Left lung (tissue), 14 donors: ENCODE data around the gene EFEMP2. TPM values are rescaled to one million over a fixed set of nuclear protein-coding genes. Genes with fewer than 3 reads are reported as not detected.
A peak's percentile ranks its signal among the peaks of the same experiment; 100 is the strongest.

Experiments used
- ATAC-seq: fragments of 200-7000 bp; cut with Tn5 transposase; one replicate; pipeline ENCODE4 v1.9.1; 2020; ENCODE audit warnings: moderate library complexity
- DNase-seq, 4 donors: peaks; one replicate each; pipeline ENCODE4 v3.0.0-alpha.2; 2013 to 2020
- H3K27ac ChIP-seq, 2 donors: fragments of 200-600 bp; sonication (generic) in 1 of 2; one replicate each; pipeline versions ENCODE4 v1.5.0 to v1.8.0; 2020 to 2021
- H3K27me3 ChIP-seq, 2 donors: fragments of 200-600 bp; sonication (generic) in 1 of 2; one replicate each; pipeline versions ENCODE4 v1.5.0 to v1.8.0; 2020 to 2021
- H3K36me3 ChIP-seq, 2 donors: fragments of 200-600 bp; sonication (generic) in 1 of 2; one replicate each; pipeline versions ENCODE4 v1.5.0 to v1.8.0; 2020 to 2021
- H3K4me1 ChIP-seq, 2 donors: fragments of 200-600 bp; one replicate each; pipeline ENCODE4 v1.8.0; 2021
- H3K4me3 ChIP-seq, 2 donors: fragments of 200-600 bp; sonication (generic) in 1 of 2; one replicate each; pipeline versions ENCODE4 v1.5.0 to v1.8.0; 2020 to 2021; ENCODE audit warnings: mild to moderate bottlenecking in 1 of 2
- H3K9me3 ChIP-seq, 2 donors: fragments of 200-600 bp; sonication (generic) in 1 of 2; one replicate each; pipeline versions ENCODE4 v1.5.0 to v1.8.0; 2020 to 2021
- intact Hi-C, 2 donors: fragments of 100-400 bp; cut with DNase I; formaldehyde crosslinking; loops; one replicate each; pipeline versions ENCODE4 v1.11.2 to v1.14.2; 2022
- long read RNA-seq, 12 donors: library from polyadenylated mRNA in 2 of 12; unstranded in 2 of 12; transcript quantifications; one replicate each; pipeline ENCODE4 v2.0.0 and lab custom pipeline, GENCODE V29; 2019 to 2026
- polyA plus RNA-seq, 6 donors: library from polyadenylated mRNA; unstranded; fragments of 120-200 nt; gene quantifications; one replicate each; pipeline ENCODE4 v1.2.1, GENCODE V29; 2013; ENCODE audit not compliant: insufficient read length in 6 of 6
- total RNA-seq, 2 donors: library from RNA; stranded (reverse); fragmentation: NEBNext Ultra II Directional; extraction: Animal tissue kit (Norgen Biotek cat#: 25700); gene quantifications; one replicate each; pipeline ENCODE4 v1.2.1, GENCODE V29; 2021
- TF ChIP-seq, protein P1 (sequence below), 2 donors: fragments of 200-600 bp; sonication (generic) in 1 of 2; IDR thresholded peaks; one replicate each; pipeline versions ENCODE4 v1.5.0 to v1.8.0; 2021; ENCODE audit warnings: antibody characterized with exemption in 2 of 2
- donor health status: DM: no; HTN: yes; CAD: no.
- donor health status: DM: no; HTN: no; CAD: no.

The EFEMP2 gene
- total RNA-seq = 100 to 1,000 TPM in 1 of 2 donors, 10 to 100 TPM in 1; 67.6 to 113 TPM
- polyA plus RNA-seq = 100 to 1,000 TPM; 111 to 169 (median 152) TPM
- long read RNA-seq, donor 1, transcript EFEMP2-217 (12 exons, 1,813 nt) = minor isoform, 10 of 152 reads
- long read RNA-seq, donor 1, transcript EFEMP2-201 (11 exons, 2,034 nt) = major isoform, 57 of 152 reads
- long read RNA-seq, donor 1, transcript EFEMP2-212 (3 exons, 811 nt) = minor isoform, 12 of 152 reads
- long read RNA-seq, donor 1, partial matches to known transcripts = 69 of 152 reads
- long read RNA-seq, donor 1, other reads (novel, unspliced or antisense) = 0 of 152 reads
- long read RNA-seq, donor 2, transcript EFEMP2-217 (12 exons, 1,813 nt) = minor isoform, 6 of 124 reads
- long read RNA-seq, donor 2, transcript EFEMP2-201 (11 exons, 2,034 nt) = major isoform, 54 of 124 reads
- long read RNA-seq, donor 2, transcript EFEMP2-212 (3 exons, 811 nt) = minor isoform, 9 of 124 reads
- long read RNA-seq, donor 2, partial matches to known transcripts = 49 of 124 reads
- long read RNA-seq, donor 2, other reads (novel, unspliced or antisense) = 0 of 124 reads
- long read RNA-seq, donor 3, transcript EFEMP2-217 (12 exons, 1,813 nt) = minor isoform, 11 of 72 reads
- long read RNA-seq, donor 3, transcript EFEMP2-201 (11 exons, 2,034 nt) = major isoform, 40 of 72 reads
- long read RNA-seq, donor 3, partial matches to known transcripts = 20 of 72 reads
- long read RNA-seq, donor 3, other reads (novel, unspliced or antisense) = 0 of 72 reads
- long read RNA-seq, donor 4, transcript EFEMP2-217 (12 exons, 1,813 nt) = minor isoform, 9 of 108 reads
- long read RNA-seq, donor 4, transcript EFEMP2-201 (11 exons, 2,034 nt) = major isoform, 75 of 108 reads
- long read RNA-seq, donor 4, partial matches to known transcripts = 13 of 108 reads
- long read RNA-seq, donor 4, other reads (novel, unspliced or antisense) = 10 of 108 reads
- long read RNA-seq, donor 5, transcript EFEMP2-201 (11 exons, 2,034 nt) = major isoform, 36 of 74 reads
- long read RNA-seq, donor 5, transcript EFEMP2-217 (12 exons, 1,813 nt) = minor isoform, 7 of 74 reads
- long read RNA-seq, donor 5, transcript EFEMP2-212 (3 exons, 811 nt) = minor isoform, 9 of 74 reads
- long read RNA-seq, donor 5, partial matches to known transcripts = 22 of 74 reads
- long read RNA-seq, donor 5, other reads (novel, unspliced or antisense) = 0 of 74 reads
- long read RNA-seq, donor 6, transcript EFEMP2-201 (11 exons, 2,034 nt) = major isoform, 56 of 112 reads
- long read RNA-seq, donor 6, partial matches to known transcripts = 51 of 112 reads
- long read RNA-seq, donor 6, other reads (novel, unspliced or antisense) = 0 of 112 reads
- long read RNA-seq, donor 7, transcript EFEMP2-201 (11 exons, 2,034 nt) = major isoform, 31 of 43 reads
- long read RNA-seq, donor 7, partial matches to known transcripts = 6 of 43 reads
- long read RNA-seq, donor 7, other reads (novel, unspliced or antisense) = 0 of 43 reads
- long read RNA-seq, donor 8, transcript EFEMP2-217 (12 exons, 1,813 nt) = minor isoform, 13 of 103 reads
- long read RNA-seq, donor 8, transcript EFEMP2-201 (11 exons, 2,034 nt) = major isoform, 46 of 103 reads
- long read RNA-seq, donor 8, transcript EFEMP2-212 (3 exons, 811 nt) = minor isoform, 5 of 103 reads
- long read RNA-seq, donor 8, partial matches to known transcripts = 38 of 103 reads
- long read RNA-seq, donor 8, other reads (novel, unspliced or antisense) = 0 of 103 reads
- long read RNA-seq, donor 9 = 0 reads
- long read RNA-seq, donor 10, transcript EFEMP2-217 (12 exons, 1,813 nt) = minor isoform, 7 of 54 reads
- long read RNA-seq, donor 10, transcript EFEMP2-201 (11 exons, 2,034 nt) = major isoform, 34 of 54 reads
- long read RNA-seq, donor 10, partial matches to known transcripts = 9 of 54 reads
- long read RNA-seq, donor 10, other reads (novel, unspliced or antisense) = 3 of 54 reads
- long read RNA-seq, donor 11, transcript EFEMP2-201 (11 exons, 2,034 nt) = major isoform, 15 of 27 reads
- long read RNA-seq, donor 11, partial matches to known transcripts = 5 of 27 reads
- long read RNA-seq, donor 11, other reads (novel, unspliced or antisense) = 0 of 27 reads
- long read RNA-seq, donor 12, transcript EFEMP2-217 (12 exons, 1,813 nt) = minor isoform, 7 of 54 reads
- long read RNA-seq, donor 12, transcript EFEMP2-201 (11 exons, 2,034 nt) = major isoform, 34 of 54 reads
- long read RNA-seq, donor 12, partial matches to known transcripts = 11 of 54 reads
- long read RNA-seq, donor 12, other reads (novel, unspliced or antisense) = 0 of 54 reads

DNA sequence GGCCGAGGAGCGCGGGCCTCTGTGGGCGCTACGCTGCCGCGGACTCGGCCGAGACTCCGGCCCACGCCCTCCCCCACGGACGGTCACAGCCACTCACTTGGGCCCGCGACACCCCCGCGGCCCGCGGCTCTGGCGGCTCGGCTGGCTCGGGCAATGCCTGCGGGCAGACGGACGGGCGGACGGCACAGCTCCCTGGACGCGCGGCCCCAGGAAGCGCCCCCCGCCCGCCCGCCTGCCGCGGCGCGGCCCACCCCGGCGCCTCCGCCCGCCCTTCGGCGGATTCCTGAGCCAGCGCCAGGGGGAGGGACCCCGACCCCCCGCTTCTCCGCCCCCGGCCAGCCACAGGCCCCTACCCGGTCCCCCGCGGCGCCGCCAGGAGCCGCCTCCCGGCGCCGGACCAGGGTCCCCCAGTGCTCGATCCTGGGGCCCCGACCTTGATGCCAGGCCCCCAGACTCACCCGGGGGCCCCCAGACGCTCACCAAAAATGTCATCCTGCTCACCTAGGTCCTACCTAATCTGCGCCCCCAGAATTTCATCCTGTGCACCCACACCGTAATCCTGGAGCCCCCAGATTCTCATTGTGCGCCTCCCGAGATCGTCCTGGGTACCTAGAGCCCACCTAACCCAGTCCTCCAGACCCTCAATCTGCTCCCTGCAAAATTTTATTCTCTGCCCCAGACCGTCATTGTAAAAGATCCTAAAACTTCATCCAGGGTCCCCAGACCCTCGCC, at the start of gene EFEMP2:
TSS of gene EFEMP2 (minus strand) at position 215 of the 732 bp plus-strand sequence. CDS start 446 bp downstream, outside the sequence.
- peaks cover 0 to 49% of the 10 kb centered on the region in 2 donors for H3K4me1 ChIP-seq
- peak within 1 kb of the TSS; percentile 80 to 84 for H3K27ac ChIP-seq
- H3K27me3 ChIP-seq = no peaks in the 10 kb centered on the region
- intact Hi-C loops = no loop called here
- peak in 3 of 4 donors; percentile 68 to 91 (median 86) for DNase-seq
- H3K36me3 ChIP-seq = peaks cover 0 to 9% of the 10 kb centered on the region in 2 donors
- H3K4me3 ChIP-seq = peak within 1 kb of the TSS; percentile 45 to 58
- no peaks in the 10 kb centered on the region for H3K9me3 ChIP-seq
- ATAC-seq = peak; percentile 41
- TF ChIP-seq, protein P1, sequence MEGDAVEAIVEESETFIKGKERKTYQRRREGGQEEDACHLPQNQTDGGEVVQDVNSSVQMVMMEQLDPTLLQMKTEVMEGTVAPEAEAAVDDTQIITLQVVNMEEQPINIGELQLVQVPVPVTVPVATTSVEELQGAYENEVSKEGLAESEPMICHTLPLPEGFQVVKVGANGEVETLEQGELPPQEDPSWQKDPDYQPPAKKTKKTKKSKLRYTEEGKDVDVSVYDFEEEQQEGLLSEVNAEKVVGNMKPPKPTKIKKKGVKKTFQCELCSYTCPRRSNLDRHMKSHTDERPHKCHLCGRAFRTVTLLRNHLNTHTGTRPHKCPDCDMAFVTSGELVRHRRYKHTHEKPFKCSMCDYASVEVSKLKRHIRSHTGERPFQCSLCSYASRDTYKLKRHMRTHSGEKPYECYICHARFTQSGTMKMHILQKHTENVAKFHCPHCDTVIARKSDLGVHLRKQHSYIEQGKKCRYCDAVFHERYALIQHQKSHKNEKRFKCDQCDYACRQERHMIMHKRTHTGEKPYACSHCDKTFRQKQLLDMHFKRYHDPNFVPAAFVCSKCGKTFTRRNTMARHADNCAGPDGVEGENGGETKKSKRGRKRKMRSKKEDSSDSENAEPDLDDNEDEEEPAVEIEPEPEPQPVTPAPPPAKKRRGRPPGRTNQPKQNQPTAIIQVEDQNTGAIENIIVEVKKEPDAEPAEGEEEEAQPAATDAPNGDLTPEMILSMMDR (IDR thresholded peaks at IDR 0.05) = no peak

DNA sequence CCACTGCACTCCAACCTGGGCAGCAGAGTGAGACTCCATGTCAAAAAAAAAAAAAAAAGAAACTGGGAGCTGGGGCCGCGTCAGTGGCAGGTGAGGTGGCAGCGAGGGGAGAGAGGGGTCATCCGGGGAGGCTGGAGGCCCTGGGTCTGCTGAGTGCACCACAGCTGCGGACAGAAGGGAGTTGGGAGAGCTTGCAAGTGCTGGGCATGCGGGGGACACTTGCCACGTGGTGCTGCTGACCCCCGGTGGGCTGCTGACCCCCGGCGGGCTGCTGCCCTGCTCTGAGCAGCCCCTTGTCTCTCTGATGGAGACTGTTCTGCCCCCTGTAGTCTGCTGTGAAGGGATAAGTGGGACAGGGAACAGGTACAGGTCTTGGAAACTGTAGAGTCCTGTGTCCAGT, 49.3 kb upstream of the EFEMP2 start:
- intact Hi-C loops = no loop called here
- Histone ChIP-seq H3K36me3 (peaks cover 0 to 26% of the 10 kb centered on the region in 2 donors), H3K27me3 (no peaks in the 10 kb centered on the region), H3K9me3 (no peaks in the 10 kb centered on the region), H3K27ac (no peak overlapping the region), H3K4me3 (no peak overlapping the region), H3K4me1 (peaks cover 20 to 30% of the 10 kb centered on the region in 2 donors)
- DNase-seq (no peak), ATAC-seq (no peak)
- TF ChIP-seq, protein P1 (IDR thresholded peaks at IDR 0.05) = no peak

DNA sequence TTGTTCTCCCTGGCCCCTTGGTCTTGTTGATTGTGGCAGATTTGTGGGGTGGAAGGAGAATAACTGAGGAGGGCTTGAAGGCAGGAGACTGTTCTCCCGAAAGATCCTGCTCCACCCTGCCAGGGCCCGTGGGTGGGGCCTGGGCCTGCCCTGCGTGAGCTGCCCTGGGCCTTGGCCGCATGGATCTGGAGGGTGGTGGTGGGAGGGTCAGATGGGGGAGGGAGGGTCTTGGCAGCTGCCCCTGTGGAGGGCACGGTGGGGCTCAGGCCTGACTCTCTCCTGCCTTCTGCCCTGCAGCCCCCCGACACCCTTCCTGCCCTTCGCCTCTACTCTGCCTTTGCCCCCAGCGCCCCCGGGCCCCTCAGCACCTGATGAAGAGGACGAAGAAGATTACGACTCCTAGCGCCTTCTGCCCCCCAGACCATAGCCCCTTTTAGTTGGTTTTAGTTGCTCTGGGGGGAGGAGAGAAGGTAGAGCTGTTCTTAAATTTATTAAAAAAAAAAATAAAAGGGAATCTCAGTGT, 48.5 kb upstream of the EFEMP2 start:
- Histone ChIP-seq H3K27ac (no peak overlapping the region), H3K36me3 (peaks cover 0 to 26% of the 10 kb centered on the region in 2 donors), H3K27me3 (no peaks in the 10 kb centered on the region), H3K9me3 (no peaks in the 10 kb centered on the region), H3K4me3 (peak overlapping the region in 1 of 2 donors; percentile 98), H3K4me1 (peaks cover 28 to 38% of the 10 kb centered on the region in 2 donors)
- intact Hi-C loops = no loop called here
- TF ChIP-seq, protein P1 (IDR thresholded peaks at IDR 0.05) = no peak
- ATAC-seq (no peak), DNase-seq (no peak)
